Measurements from ENCODE around the gene FGB. TPM values are rescaled to one million over a fixed set of nuclear protein-coding genes. Genes with fewer than 3 reads are reported as not detected.

Gene FGB
- not detected in 2 replicates for total RNA-seq
- total RNA-seq (2013), result not detected
- polyA plus RNA-seq, result not detected in 2 replicates
- not detected in 2 replicates for polyA minus RNA-seq

DNA sequence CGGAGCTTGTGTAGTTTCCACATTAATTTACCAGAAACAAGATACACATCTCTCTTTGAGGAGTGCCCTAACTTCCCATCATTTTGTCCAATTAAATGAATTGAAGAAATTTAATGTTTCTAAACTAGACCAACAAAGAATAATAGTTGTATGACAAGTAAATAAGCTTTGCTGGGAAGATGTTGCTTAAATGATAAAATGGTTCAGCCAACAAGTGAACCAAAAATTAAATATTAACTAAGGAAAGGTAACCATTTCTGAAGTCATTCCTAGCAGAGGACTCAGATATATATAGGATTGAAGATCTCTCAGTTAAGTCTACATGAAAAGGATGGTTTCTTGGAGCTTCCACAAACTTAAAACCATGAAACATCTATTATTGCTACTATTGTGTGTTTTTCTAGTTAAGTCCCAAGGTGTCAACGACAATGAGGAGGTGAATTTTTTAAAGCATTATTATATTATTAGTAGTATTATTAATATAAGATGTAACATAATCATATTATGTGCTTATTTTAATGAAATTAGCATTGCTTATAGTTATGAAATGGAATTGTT is at the start of gene FGB:
Gene FGB, plus strand, starts transcription at position 315 of the 558 bp plus-strand sequence. Its CDS starts 8 bp downstream, at position 323.
- POLR2A ChIA-PET, result no interaction called here
- DNase-seq, result no peak

More for the DNA sequence above, at the start of gene FGB:
- Mint-ChIP-seq H3K27me3 (peaks cover 11% of the 10 kb centered on the region), H3K27ac (no peak within 1 kb of the TSS), H3K4me3 (no peak within 1 kb of the TSS), H3K9me3 (ENCODE audit: insufficient read depth) (no peaks in the 10 kb centered on the region), H3K4me1 (no peaks in the 10 kb centered on the region)
- Histone ChIP-seq H3K79me2 (ENCODE audit: control insufficient read depth, insufficient read depth, low read length) (no peaks in the 10 kb centered on the region), H3K27me3 (replicated peaks in 1 of 4; ENCODE audit: control extremely low read depth in 1 of 4, control insufficient read depth in 3 of 4, insufficient read depth in 4 of 4, low read length in 3 of 4) (peaks cover 0 to 2% (median 0%) of the 10 kb centered on the region in 4 experiments), H3K4me3 (ENCODE audit: control extremely low read depth in 1 of 5, extremely low read depth in 1 of 5, insufficient read depth in 1 of 5, low read depth in 2 of 5, low read length in 4 of 5) (no peak within 1 kb of the TSS), H3K9ac (ENCODE audit: low read length) (no peak within 1 kb of the TSS), H3K4me1 (ENCODE audit: control insufficient read depth in 2 of 2, insufficient read depth in 2 of 2, low read length in 2 of 2) (no peaks in the 10 kb centered on the region), H3K4me2 (replicated peaks; ENCODE audit: low read depth, low read length, poor library complexity, severe bottlenecking) (no peak within 1 kb of the TSS), H2AFZ (ENCODE audit: insufficient read depth, low read depth, low read length, poor library complexity, severe bottlenecking) (no peak within 1 kb of the TSS), H4K20me1 (ENCODE audit: control insufficient read depth, insufficient read depth, low read length, poor library complexity, severe bottlenecking) (no peaks in the 10 kb centered on the region), H3K36me3 (replicated peaks in 1 of 2; ENCODE audit: control extremely low read depth in 1 of 2, control insufficient read depth in 1 of 2, extremely low read depth in 1 of 2, insufficient read depth in 2 of 2, low read length in 1 of 2) (no peaks in the 10 kb centered on the region), H3K9me3 (ENCODE audit: control extremely low read depth in 1 of 3, control insufficient read depth in 2 of 3, insufficient read depth in 1 of 3, low read length in 2 of 3) (no peaks in the 10 kb centered on the region), H3K27ac (ENCODE audit: low read length in 2 of 2) (no peak within 1 kb of the TSS)
- TF ChIP-seq, protein P1, sequence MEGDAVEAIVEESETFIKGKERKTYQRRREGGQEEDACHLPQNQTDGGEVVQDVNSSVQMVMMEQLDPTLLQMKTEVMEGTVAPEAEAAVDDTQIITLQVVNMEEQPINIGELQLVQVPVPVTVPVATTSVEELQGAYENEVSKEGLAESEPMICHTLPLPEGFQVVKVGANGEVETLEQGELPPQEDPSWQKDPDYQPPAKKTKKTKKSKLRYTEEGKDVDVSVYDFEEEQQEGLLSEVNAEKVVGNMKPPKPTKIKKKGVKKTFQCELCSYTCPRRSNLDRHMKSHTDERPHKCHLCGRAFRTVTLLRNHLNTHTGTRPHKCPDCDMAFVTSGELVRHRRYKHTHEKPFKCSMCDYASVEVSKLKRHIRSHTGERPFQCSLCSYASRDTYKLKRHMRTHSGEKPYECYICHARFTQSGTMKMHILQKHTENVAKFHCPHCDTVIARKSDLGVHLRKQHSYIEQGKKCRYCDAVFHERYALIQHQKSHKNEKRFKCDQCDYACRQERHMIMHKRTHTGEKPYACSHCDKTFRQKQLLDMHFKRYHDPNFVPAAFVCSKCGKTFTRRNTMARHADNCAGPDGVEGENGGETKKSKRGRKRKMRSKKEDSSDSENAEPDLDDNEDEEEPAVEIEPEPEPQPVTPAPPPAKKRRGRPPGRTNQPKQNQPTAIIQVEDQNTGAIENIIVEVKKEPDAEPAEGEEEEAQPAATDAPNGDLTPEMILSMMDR (IDR thresholded peaks at IDR 0.05), result no peak
- no peak for TF ChIP-seq EZH2 (IDR thresholded peaks at IDR 0.05; ENCODE audit: borderline replicate concordance, insufficient read depth, low read depth, low read length, poor library complexity, severe bottlenecking)
- CTCF ChIA-PET, result interaction anchor here (15.7 kb wide), 1 partner anchor 58 kb away, joined by 357 read pairs; no protein-coding TSS in a partner anchor
- ATAC-seq (ENCODE audit: low read depth), result no peak
- WGBS (ENCODE audit: insufficient coverage), result no CpG with 5 or more reads among the region's 2 CpGs
- intact Hi-C loops (cut with micrococcal nuclease), result no loop called here
